ENCODE measurements around the gene CIZ1. TPM values are rescaled to one million over a fixed set of nuclear protein-coding genes. Genes with fewer than 3 reads are reported as not detected.

The CIZ1 gene
- total RNA-seq, 4 donors from 2014 or later = 46.0 to 103 (median 59.9) TPM

GRCh38 chr9:128128836-128129590, 62.4 kb downstream of the CIZ1 start:
- no peak for TF ChIP-seq CTCF (IDR thresholded peaks at IDR 0.05; ENCODE audit: low read depth)

GRCh38 chr9:128127990-128128835, 63.2 kb downstream of the CIZ1 start:
- TF ChIP-seq CTCF (IDR thresholded peaks at IDR 0.05; ENCODE audit: low read depth) = no peak

- no peak for TF ChIP-seq CTCF (IDR thresholded peaks at IDR 0.05; ENCODE audit: low read depth)
Observed at GRCh38 chr9:128127568-128127989, 63.8 kb downstream of the CIZ1 start, which contains the start of gene PTGES2. TSS of gene PTGES2 (minus strand) at chr9:128127729. CDS start at chr9:128127717, 12 bp downstream.

GRCh38 chr9:128125580-128126354, 65.6 kb downstream of the CIZ1 start:
- no peak for TF ChIP-seq CTCF (IDR thresholded peaks at IDR 0.05; ENCODE audit: low read depth)

GRCh38 chr9:128124873-128125579, 66.3 kb downstream of the CIZ1 start:
- TF ChIP-seq CTCF (IDR thresholded peaks at IDR 0.05; ENCODE audit: low read depth) = no peak

- TF ChIP-seq CTCF (IDR thresholded peaks at IDR 0.05; ENCODE audit: low read depth) = no peak
Observed at GRCh38 chr9:128124451-128124850, 66.9 kb downstream of the CIZ1 start.
